Osteoblast (primary cell): ENCODE data around the gene TWF1. TPM values are rescaled to one million over a fixed set of nuclear protein-coding genes. Genes with fewer than 3 reads are reported as not detected.
"Not testable (repeated sequence)": the region's sequence is repeated elsewhere in the genome, so short reads cannot be mapped to it uniquely, and the experiment has no call there.

Source experiments
- DNase-seq: peaks from one replicate; pipeline ENCODE4 v3.0.0; 2011; ENCODE audit warnings: low spot score, mixed read lengths; ENCODE audit not compliant: insufficient read length; ENCODE audit errors: missing footprints
- H2AFZ ChIP-seq: 2 replicates; pipeline ENCODE4 v1.6.0; 2011; ENCODE audit warnings: mild to moderate bottlenecking, low read length
- H3K27ac ChIP-seq: 2 replicates; pipeline ENCODE4 v1.5.1; 2011; ENCODE audit warnings: mild to moderate bottlenecking, low read depth, low read length, moderate library complexity
- H3K27me3 ChIP-seq: 2 replicates; pipeline ENCODE4 v1.6.0; 2012; ENCODE audit warnings: mild to moderate bottlenecking, control low read depth, inconsistent platforms, low read length, moderate library complexity; ENCODE audit not compliant: insufficient read depth
- H3K36me3 ChIP-seq: 2 replicates; pipeline ENCODE4 v1.5.1; 2011; ENCODE audit warnings: mild to moderate bottlenecking, low read length, control low read depth, moderate library complexity; ENCODE audit not compliant: insufficient read depth
- H3K4me1 ChIP-seq: 2 replicates; pipeline ENCODE4 v1.5.1; 2011; ENCODE audit warnings: mild to moderate bottlenecking, low read length, control low read depth, moderate library complexity; ENCODE audit not compliant: insufficient read depth
- H3K4me2 ChIP-seq: 2 replicates; pipeline ENCODE4 v1.6.0; 2011; ENCODE audit warnings: mild to moderate bottlenecking, low read length; ENCODE audit not compliant: insufficient read depth
- H3K4me3 ChIP-seq: fragments of 200-600 bp; sonication (generic); 3 replicates; pipeline ENCODE4 v1.5.1; 2012; ENCODE audit warnings: mild to moderate bottlenecking, low read length, inconsistent platforms; ENCODE audit not compliant: insufficient read depth
- H3K79me2 ChIP-seq: 2 replicates; pipeline ENCODE4 v1.6.0; 2012; ENCODE audit warnings: mild to moderate bottlenecking, low read length, control low read depth, inconsistent platforms; ENCODE audit not compliant: insufficient read depth
- H3K9me3 ChIP-seq: 2 replicates; pipeline ENCODE4 v1.5.1; 2011; ENCODE audit warnings: low read depth, low read length, control low read depth
- H4K20me1 ChIP-seq: 2 replicates; pipeline ENCODE4 v1.6.0; 2012; ENCODE audit warnings: mild to moderate bottlenecking, low read length, control low read depth; ENCODE audit not compliant: insufficient read depth
- CTCF ChIP-seq: IDR thresholded peaks from 2 replicates; pipeline ENCODE4 v1.5.1; 2011; ENCODE audit warnings: mild to moderate bottlenecking, low read depth, low read length, moderate library complexity; ENCODE audit errors: extremely low read depth
- total RNA-seq: library from RNA; depleted of rRNA; stranded (reverse); fragments of >200 nt; gene quantifications from 2 replicates; pipeline ENCODE4 v1.2.3, GENCODE V29; 2012

TWF1 gene
- total RNA-seq, 1 donor: 180 TPM

GRCh38 chr12:43758728-43759563, 47.2 kb downstream of the TWF1 start, which contains the start of the genes IRAK4 and PUS7L:
Gene IRAK4 (plus strand): TSS chr12:43758951. CDS start chr12:43768112, 9,161 bp downstream.
Gene PUS7L (minus strand): TSS chr12:43758790. CDS start chr12:43755245, 3,545 bp downstream.
- Histone ChIP-seq H3K4me2 (peak within 1 kb of the TSS; percentile 98), H3K27ac (peak within 1 kb of the TSS; percentile 85), H3K4me3 (peak within 1 kb of the TSS; percentile 90), H3K36me3 (peaks cover 9% of the 10 kb centered on the region), H3K79me2 (peaks cover 55% of the 10 kb centered on the region), H3K4me1 (peaks cover 24% of the 10 kb centered on the region), H4K20me1 (no peaks in the 10 kb centered on the region), H2AFZ (peak within 1 kb of the TSS; percentile 92), H3K9me3 (no peaks in the 10 kb centered on the region), H3K27me3 (no peaks in the 10 kb centered on the region)
- peak; percentile 42 for TF ChIP-seq CTCF
- DNase-seq: peak; percentile 95

GRCh38 chr12:43758247-43758727, 47.8 kb downstream of the TWF1 start:
- Histone ChIP-seq H2AFZ (peak overlapping the region; percentile 92), H3K9me3 (no peaks in the 10 kb centered on the region), H3K4me3 (peak overlapping the region; percentile 90), H3K4me1 (peaks cover 24% of the 10 kb centered on the region), H3K27me3 (no peaks in the 10 kb centered on the region), H3K27ac (peak overlapping the region; percentile 85), H3K36me3 (peaks cover 15% of the 10 kb centered on the region), H3K79me2 (peaks cover 56% of the 10 kb centered on the region), H4K20me1 (no peaks in the 10 kb centered on the region), H3K4me2 (peak overlapping the region; percentile 98)
- peak; percentile 81 for DNase-seq
- no peak for TF ChIP-seq CTCF

- H3K36me3 ChIP-seq: peaks cover 19% of the 10 kb centered on the region
- no peaks in the 10 kb centered on the region for H3K27me3 ChIP-seq
- H3K27ac ChIP-seq: no peak overlapping the region
- H3K9me3 ChIP-seq: no peaks in the 10 kb centered on the region
- peaks cover 9% of the 10 kb centered on the region for H3K4me1 ChIP-seq
- DNase-seq: no peak
- no peak overlapping the region for H2AFZ ChIP-seq
- no peak for TF ChIP-seq CTCF
- H3K4me3 ChIP-seq: no peak overlapping the region
- no peaks in the 10 kb centered on the region for H4K20me1 ChIP-seq
- H3K79me2 ChIP-seq: peaks cover 49% of the 10 kb centered on the region
- H3K4me2 ChIP-seq: peak overlapping the region; percentile 18
Measured at GRCh38 chr12:43754015-43754414, 52.1 kb downstream of the TWF1 start.

GRCh38 chr12:43751360-43751759, 54.8 kb downstream of the TWF1 start:
- H3K27ac ChIP-seq, DNase-seq, H3K4me1 ChIP-seq, H3K4me2 ChIP-seq, H4K20me1 ChIP-seq, H3K4me3 ChIP-seq, H3K9me3 ChIP-seq, H2AFZ ChIP-seq, H3K27me3 ChIP-seq: not testable (repeated sequence)
- Histone ChIP-seq H3K36me3 (peaks cover 19% of the 10 kb centered on the region), H3K79me2 (peaks cover 28% of the 10 kb centered on the region)
